HepG2 (cell line): ENCODE measurements around the gene TBC1D16. TPM values are rescaled to one million over a fixed set of nuclear protein-coding genes. Genes with fewer than 3 reads are reported as not detected.

Experiments used
- DRAP1 ChIP-seq: IDR thresholded peaks from 2 replicates; pipeline ENCODE4 v1.6.1; 2016; ENCODE audit warnings: missing genetic modification reagents, missing compliant biosample characterization
- FLYWCH1 ChIP-seq: sonication (generic); formaldehyde crosslinking; IDR thresholded peaks from 2 replicates; pipeline ENCODE4 v1.8.1; 2023; ENCODE audit warnings: mild to moderate bottlenecking, missing genetic modification reagents
- HOXD1 ChIP-seq: sonication (generic); formaldehyde crosslinking; IDR thresholded peaks from 2 replicates; pipeline ENCODE4 v1.5.0; 2020; ENCODE audit warnings: missing genetic modification reagents
- MYNN ChIP-seq: sonication (generic); formaldehyde crosslinking; IDR thresholded peaks from 2 replicates; pipeline ENCODE4 v1.4.0; 2020; ENCODE audit warnings: mild to moderate bottlenecking, low read depth, missing genetic modification reagents
- NR1H2 ChIP-seq: sonication (generic); formaldehyde crosslinking; IDR thresholded peaks from 2 replicates; pipeline ENCODE4 v1.8.1; 2022; ENCODE audit warnings: low read depth, missing genetic modification reagents, borderline replicate concordance
- NR3C1 ChIP-seq: sonication (generic); formaldehyde crosslinking; IDR thresholded peaks from 2 replicates; pipeline ENCODE4 v1.4.0; 2020; ENCODE audit warnings: missing genetic modification reagents
- SMARCE1 ChIP-seq: fragments of 450-650 bp; IDR thresholded peaks from 2 replicates; pipeline ENCODE4 v1.6.1; 2017; ENCODE audit warnings: borderline replicate concordance
- ZNF17 ChIP-seq: sonication (generic); formaldehyde crosslinking; IDR thresholded peaks from 2 replicates; pipeline ENCODE4 v1.5.0; 2020; ENCODE audit warnings: mild to moderate bottlenecking, missing genetic modification reagents
- ZNF484 ChIP-seq: sonication (generic); formaldehyde crosslinking; IDR thresholded peaks from 2 replicates; pipeline ENCODE4 v1.5.1; 2020; ENCODE audit warnings: mild to moderate bottlenecking, low read depth, missing genetic modification reagents, borderline replicate concordance
- ZNF546 ChIP-seq: sonication (generic); formaldehyde crosslinking; conservative IDR thresholded peaks from 2 replicates; pipeline ENCODE4 v1.8.1; 2023; ENCODE audit warnings: mild to moderate bottlenecking, missing genetic modification reagents
- ZNF644 ChIP-seq: IDR thresholded peaks from 2 replicates; pipeline ENCODE4 v1.6.1; 2016; ENCODE audit warnings: low read depth
- ZNF737 ChIP-seq: sonication (generic); formaldehyde crosslinking; IDR thresholded peaks from 2 replicates; pipeline ENCODE4 v1.5.0; 2020; ENCODE audit warnings: missing genetic modification reagents, mild to moderate bottlenecking, borderline replicate concordance
- polyA plus RNA-seq, 8 experiments: library from polyadenylated mRNA; depleted of rRNA in 3 of 8; stranded (reverse) in 7 of 8; unstranded in 1 of 8; fragments of >200 nt; fragmentation: Illumina TruSeq in 4 of 8; extraction: Trizol in 4 of 8; gene quantifications; 2 replicates each; pipeline versions ENCODE4 v1.2.1 to v1.2.3, GENCODE V29; 2011 to 2016; ENCODE audit warnings: low read depth in 4 of 8, missing spikeins in 1 of 8, mixed read lengths in 1 of 8; ENCODE audit not compliant: insufficient read depth in 1 of 8
- total RNA-seq, 5 experiments: library from RNA; depleted of rRNA; stranded (reverse); fragments of >200 nt; fragmentation: Illumina TruSeq; extraction: Trizol; gene quantifications; 2 replicates each; pipeline ENCODE4 v1.2.3, GENCODE V29; 2016; ENCODE audit warnings: low read depth in 1 of 5
- TF ChIP-seq, protein P1 (sequence below): sonication (generic); formaldehyde crosslinking; conservative IDR thresholded peaks from 2 replicates; pipeline ENCODE4 v1.4.0; 2020; ENCODE audit warnings: missing genetic modification reagents
- TF ChIP-seq, protein P2 (sequence below): sonication (generic); formaldehyde crosslinking; IDR thresholded peaks from 2 replicates; pipeline ENCODE4 v1.5.1; 2020; ENCODE audit warnings: mild to moderate bottlenecking, missing genetic modification reagents, borderline replicate concordance
- TF ChIP-seq, protein P3 (sequence below): sonication (generic); formaldehyde crosslinking; IDR thresholded peaks from 2 replicates; pipeline ENCODE4 v1.8.0; 2022; ENCODE audit warnings: mild to moderate bottlenecking, missing genetic modification reagents; ENCODE audit not compliant: insufficient replicate concordance
- TF ChIP-seq, protein P4 (sequence below): sonication (generic); formaldehyde crosslinking; IDR thresholded peaks from 2 replicates; pipeline ENCODE4 v1.4.0; 2020; ENCODE audit warnings: missing genetic modification reagents, borderline replicate concordance

Gene TBC1D16
- total and polyA plus RNA-seq, 2 of the 13 experiments (the other 11 are each of a cell fraction or from before 2014, with no cell fraction given): 14.9 to 24.9 TPM

GRCh38 chr17:80023481-80024205, 12.0 kb downstream of the TBC1D16 start (continued):
- TF ChIP-seq, protein P1, sequence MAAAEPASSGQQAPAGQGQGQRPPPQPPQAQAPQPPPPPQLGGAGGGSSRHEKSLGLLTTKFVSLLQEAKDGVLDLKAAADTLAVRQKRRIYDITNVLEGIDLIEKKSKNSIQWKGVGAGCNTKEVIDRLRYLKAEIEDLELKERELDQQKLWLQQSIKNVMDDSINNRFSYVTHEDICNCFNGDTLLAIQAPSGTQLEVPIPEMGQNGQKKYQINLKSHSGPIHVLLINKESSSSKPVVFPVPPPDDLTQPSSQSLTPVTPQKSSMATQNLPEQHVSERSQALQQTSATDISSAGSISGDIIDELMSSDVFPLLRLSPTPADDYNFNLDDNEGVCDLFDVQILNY (CRISPR knock-in tag): no peak
- TF ChIP-seq ZNF737 (CRISPR knock-in tag): no peak
- TF ChIP-seq FLYWCH1 (CRISPR knock-in tag): no peak
- 0 out of 2 replicates have a peak, but pooled peaks have one; percentile 47 for TF ChIP-seq DRAP1 (CRISPR knock-in tag)
- TF ChIP-seq ZNF644: peak; percentile 52; the same call in 1 of the 2 replicates
- no peak for TF ChIP-seq ZNF546 (CRISPR knock-in tag)
- no peak for TF ChIP-seq SMARCE1
- TF ChIP-seq, protein P2, sequence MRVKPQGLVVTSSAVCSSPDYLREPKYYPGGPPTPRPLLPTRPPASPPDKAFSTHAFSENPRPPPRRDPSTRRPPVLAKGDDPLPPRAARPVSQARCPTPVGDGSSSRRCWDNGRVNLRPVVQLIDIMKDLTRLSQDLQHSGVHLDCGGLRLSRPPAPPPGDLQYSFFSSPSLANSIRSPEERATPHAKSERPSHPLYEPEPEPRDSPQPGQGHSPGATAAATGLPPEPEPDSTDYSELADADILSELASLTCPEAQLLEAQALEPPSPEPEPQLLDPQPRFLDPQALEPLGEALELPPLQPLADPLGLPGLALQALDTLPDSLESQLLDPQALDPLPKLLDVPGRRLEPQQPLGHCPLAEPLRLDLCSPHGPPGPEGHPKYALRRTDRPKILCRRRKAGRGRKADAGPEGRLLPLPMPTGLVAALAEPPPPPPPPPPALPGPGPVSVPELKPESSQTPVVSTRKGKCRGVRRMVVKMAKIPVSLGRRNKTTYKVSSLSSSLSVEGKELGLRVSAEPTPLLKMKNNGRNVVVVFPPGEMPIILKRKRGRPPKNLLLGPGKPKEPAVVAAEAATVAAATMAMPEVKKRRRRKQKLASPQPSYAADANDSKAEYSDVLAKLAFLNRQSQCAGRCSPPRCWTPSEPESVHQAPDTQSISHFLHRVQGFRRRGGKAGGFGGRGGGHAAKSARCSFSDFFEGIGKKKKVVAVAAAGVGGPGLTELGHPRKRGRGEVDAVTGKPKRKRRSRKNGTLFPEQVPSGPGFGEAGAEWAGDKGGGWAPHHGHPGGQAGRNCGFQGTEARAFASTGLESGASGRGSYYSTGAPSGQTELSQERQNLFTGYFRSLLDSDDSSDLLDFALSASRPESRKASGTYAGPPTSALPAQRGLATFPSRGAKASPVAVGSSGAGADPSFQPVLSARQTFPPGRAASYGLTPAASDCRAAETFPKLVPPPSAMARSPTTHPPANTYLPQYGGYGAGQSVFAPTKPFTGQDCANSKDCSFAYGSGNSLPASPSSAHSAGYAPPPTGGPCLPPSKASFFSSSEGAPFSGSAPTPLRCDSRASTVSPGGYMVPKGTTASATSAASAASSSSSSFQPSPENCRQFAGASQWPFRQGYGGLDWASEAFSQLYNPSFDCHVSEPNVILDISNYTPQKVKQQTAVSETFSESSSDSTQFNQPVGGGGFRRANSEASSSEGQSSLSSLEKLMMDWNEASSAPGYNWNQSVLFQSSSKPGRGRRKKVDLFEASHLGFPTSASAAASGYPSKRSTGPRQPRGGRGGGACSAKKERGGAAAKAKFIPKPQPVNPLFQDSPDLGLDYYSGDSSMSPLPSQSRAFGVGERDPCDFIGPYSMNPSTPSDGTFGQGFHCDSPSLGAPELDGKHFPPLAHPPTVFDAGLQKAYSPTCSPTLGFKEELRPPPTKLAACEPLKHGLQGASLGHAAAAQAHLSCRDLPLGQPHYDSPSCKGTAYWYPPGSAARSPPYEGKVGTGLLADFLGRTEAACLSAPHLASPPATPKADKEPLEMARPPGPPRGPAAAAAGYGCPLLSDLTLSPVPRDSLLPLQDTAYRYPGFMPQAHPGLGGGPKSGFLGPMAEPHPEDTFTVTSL (CRISPR knock-in tag): peak; percentile 56; the same call in 1 of the 2 replicates
- TF ChIP-seq NR1H2 (CRISPR knock-in tag): no peak
- TF ChIP-seq, protein P3, sequence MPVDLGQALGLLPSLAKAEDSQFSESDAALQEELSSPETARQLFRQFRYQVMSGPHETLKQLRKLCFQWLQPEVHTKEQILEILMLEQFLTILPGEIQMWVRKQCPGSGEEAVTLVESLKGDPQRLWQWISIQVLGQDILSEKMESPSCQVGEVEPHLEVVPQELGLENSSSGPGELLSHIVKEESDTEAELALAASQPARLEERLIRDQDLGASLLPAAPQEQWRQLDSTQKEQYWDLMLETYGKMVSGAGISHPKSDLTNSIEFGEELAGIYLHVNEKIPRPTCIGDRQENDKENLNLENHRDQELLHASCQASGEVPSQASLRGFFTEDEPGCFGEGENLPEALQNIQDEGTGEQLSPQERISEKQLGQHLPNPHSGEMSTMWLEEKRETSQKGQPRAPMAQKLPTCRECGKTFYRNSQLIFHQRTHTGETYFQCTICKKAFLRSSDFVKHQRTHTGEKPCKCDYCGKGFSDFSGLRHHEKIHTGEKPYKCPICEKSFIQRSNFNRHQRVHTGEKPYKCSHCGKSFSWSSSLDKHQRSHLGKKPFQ (CRISPR knock-in tag): peak; percentile 99
- TF ChIP-seq, protein P4, sequence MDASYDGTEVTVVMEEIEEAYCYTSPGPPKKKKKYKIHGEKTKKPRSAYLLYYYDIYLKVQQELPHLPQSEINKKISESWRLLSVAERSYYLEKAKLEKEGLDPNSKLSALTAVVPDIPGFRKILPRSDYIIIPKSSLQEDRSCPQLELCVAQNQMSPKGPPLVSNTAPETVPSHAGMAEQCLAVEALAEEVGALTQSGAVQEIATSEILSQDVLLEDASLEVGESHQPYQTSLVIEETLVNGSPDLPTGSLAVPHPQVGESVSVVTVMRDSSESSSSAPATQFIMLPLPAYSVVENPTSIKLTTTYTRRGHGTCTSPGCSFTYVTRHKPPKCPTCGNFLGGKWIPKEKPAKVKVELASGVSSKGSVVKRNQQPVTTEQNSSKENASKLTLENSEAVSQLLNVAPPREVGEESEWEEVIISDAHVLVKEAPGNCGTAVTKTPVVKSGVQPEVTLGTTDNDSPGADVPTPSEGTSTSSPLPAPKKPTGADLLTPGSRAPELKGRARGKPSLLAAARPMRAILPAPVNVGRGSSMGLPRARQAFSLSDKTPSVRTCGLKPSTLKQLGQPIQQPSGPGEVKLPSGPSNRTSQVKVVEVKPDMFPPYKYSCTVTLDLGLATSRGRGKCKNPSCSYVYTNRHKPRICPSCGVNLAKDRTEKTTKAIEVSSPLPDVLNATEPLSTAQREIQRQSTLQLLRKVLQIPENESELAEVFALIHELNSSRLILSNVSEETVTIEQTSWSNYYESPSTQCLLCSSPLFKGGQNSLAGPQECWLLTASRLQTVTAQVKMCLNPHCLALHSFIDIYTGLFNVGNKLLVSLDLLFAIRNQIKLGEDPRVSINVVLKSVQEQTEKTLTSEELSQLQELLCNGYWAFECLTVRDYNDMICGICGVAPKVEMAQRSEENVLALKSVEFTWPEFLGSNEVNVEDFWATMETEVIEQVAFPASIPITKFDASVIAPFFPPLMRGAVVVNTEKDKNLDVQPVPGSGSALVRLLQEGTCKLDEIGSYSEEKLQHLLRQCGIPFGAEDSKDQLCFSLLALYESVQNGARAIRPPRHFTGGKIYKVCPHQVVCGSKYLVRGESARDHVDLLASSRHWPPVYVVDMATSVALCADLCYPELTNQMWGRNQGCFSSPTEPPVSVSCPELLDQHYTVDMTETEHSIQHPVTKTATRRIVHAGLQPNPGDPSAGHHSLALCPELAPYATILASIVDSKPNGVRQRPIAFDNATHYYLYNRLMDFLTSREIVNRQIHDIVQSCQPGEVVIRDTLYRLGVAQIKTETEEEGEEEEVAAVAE: no peak
- no peak for TF ChIP-seq ZNF484 (CRISPR knock-in tag)
- TF ChIP-seq ZNF17: no peak
- no peak for TF ChIP-seq HOXD1
- TF ChIP-seq NR3C1: no peak
- TF ChIP-seq MYNN: 0 out of 2 replicates have a peak, but pooled peaks have one; percentile 53
